ENCODE results near the gene RHEB.

DNA sequence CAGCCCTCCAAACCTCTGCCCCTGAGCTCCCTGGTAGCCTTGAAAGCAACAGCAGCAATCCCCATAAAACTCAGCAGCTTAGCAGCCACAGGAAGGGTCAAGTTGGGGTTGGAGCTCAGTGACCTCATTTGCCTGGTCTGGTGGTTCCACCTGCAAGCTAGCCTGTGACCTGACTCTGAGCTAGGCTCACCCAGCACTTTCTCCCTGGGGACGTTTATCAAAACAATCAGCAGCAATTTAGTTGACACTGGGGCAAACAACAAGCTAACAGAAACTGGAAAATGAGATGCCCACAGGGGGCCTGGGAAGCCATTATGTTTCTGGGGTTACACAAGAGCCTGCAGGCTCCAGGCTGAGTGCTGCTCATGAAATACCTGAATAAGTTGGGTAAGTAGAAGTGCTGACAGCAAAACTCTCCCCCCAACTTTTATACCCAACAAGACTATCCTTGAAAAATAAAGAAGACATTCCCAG is 57.4 kb downstream of the RHEB start:
- TF ChIP-seq, protein P1, sequence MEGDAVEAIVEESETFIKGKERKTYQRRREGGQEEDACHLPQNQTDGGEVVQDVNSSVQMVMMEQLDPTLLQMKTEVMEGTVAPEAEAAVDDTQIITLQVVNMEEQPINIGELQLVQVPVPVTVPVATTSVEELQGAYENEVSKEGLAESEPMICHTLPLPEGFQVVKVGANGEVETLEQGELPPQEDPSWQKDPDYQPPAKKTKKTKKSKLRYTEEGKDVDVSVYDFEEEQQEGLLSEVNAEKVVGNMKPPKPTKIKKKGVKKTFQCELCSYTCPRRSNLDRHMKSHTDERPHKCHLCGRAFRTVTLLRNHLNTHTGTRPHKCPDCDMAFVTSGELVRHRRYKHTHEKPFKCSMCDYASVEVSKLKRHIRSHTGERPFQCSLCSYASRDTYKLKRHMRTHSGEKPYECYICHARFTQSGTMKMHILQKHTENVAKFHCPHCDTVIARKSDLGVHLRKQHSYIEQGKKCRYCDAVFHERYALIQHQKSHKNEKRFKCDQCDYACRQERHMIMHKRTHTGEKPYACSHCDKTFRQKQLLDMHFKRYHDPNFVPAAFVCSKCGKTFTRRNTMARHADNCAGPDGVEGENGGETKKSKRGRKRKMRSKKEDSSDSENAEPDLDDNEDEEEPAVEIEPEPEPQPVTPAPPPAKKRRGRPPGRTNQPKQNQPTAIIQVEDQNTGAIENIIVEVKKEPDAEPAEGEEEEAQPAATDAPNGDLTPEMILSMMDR (IDR thresholded peaks at IDR 0.05; ENCODE audit: poor library complexity, severe bottlenecking) = no peak
- TF ChIP-seq EP300 (conservative IDR thresholded peaks at IDR 0.05; ENCODE audit: poor library complexity, severe bottlenecking) = no peak
- TF ChIP-seq RAD21 (conservative IDR thresholded peaks at IDR 0.05) = no peak

Measured in neural cell (in vitro differentiated cells).